H9 (cell line): Measurements from ENCODE around the gene SYT9. TPM values are rescaled to one million over a fixed set of nuclear protein-coding genes. Genes with fewer than 3 reads are reported as not detected.

Experiments used
- DNase-seq: peaks from one replicate; pipeline ENCODE4 v3.0.0-alpha.2; 2017
- H2AFZ ChIP-seq: one replicate; pipeline ENCODE4 v1.6.1; 2013; ENCODE audit warnings: mild to moderate bottlenecking, low read length, control low read depth, moderate library complexity
- H2AK5ac ChIP-seq: 2 replicates; pipeline ENCODE4 v1.6.1; 2013; ENCODE audit warnings: low read length, control low read depth, mixed read lengths; ENCODE audit not compliant: insufficient read length
- H2BK120ac ChIP-seq: one replicate; pipeline ENCODE4 v1.6.1; 2013; ENCODE audit warnings: low read depth, mild to moderate bottlenecking, low read length, control low read depth, inconsistent platforms; ENCODE audit not compliant: poor library complexity, severe bottlenecking
- H2BK12ac ChIP-seq: 2 replicates; pipeline ENCODE4 v1.6.1; 2013; ENCODE audit warnings: low read length, control low read depth, mixed read lengths, low read depth; ENCODE audit not compliant: insufficient read length
- H2BK15ac ChIP-seq: 2 replicates; pipeline ENCODE4 v1.6.1; 2013; ENCODE audit warnings: low read depth, low read length, control low read depth
- H2BK20ac ChIP-seq: one replicate; pipeline ENCODE4 v1.6.1; 2013; ENCODE audit warnings: low read depth, mild to moderate bottlenecking, low read length, control low read depth, inconsistent platforms; ENCODE audit not compliant: poor library complexity, severe bottlenecking
- H2BK5ac ChIP-seq: 2 replicates; pipeline ENCODE4 v1.6.1; 2013; ENCODE audit warnings: low read length, control low read depth, mixed read lengths; ENCODE audit not compliant: insufficient read length
- H3K14ac ChIP-seq: 2 replicates; pipeline ENCODE4 v1.6.1; 2013; ENCODE audit warnings: low read length, control low read depth; ENCODE audit not compliant: insufficient read depth
- H3K18ac ChIP-seq: 2 replicates; pipeline ENCODE4 v1.6.1; 2013; ENCODE audit warnings: low read depth, mild to moderate bottlenecking, mixed read lengths, low read length, control low read depth; ENCODE audit not compliant: insufficient read length
- H3K23ac ChIP-seq: 2 replicates; pipeline ENCODE4 v1.6.1; 2013; ENCODE audit warnings: low read length, control low read depth, mixed read lengths, low read depth; ENCODE audit not compliant: insufficient read length
- H3K23me2 ChIP-seq: 2 replicates; pipeline ENCODE4 v1.6.1; 2013; ENCODE audit warnings: low read depth, mild to moderate bottlenecking, mixed read lengths, low read length, control low read depth; ENCODE audit not compliant: insufficient read length, poor library complexity, severe bottlenecking
- H3K27ac ChIP-seq: 2 replicates; pipeline ENCODE4 v1.5.1; 2013; ENCODE audit warnings: low read length, control low read depth, mixed read lengths, low read depth; ENCODE audit not compliant: insufficient read length
- H3K27me3 ChIP-seq: 2 replicates; pipeline ENCODE4 v1.6.1; 2013; ENCODE audit warnings: low read length, control low read depth, inconsistent platforms; ENCODE audit not compliant: insufficient read depth
- H3K4ac ChIP-seq: 2 replicates; pipeline ENCODE4 v1.6.1; 2013; ENCODE audit warnings: low read depth, mild to moderate bottlenecking, control low read depth, inconsistent platforms, low read length, moderate library complexity
- H3K4me1 ChIP-seq: 2 replicates; pipeline ENCODE4 v1.6.1; 2013; ENCODE audit warnings: low read length, control low read depth, inconsistent platforms; ENCODE audit not compliant: insufficient read depth
- H3K4me2 ChIP-seq: 2 replicates; pipeline ENCODE4 v1.6.1; 2013; ENCODE audit warnings: low read length, control low read depth, mixed read lengths; ENCODE audit not compliant: insufficient read length, insufficient read depth
- H3K56ac ChIP-seq: 2 replicates; pipeline ENCODE4 v1.6.1; 2013; ENCODE audit warnings: low read depth, mild to moderate bottlenecking, mixed read lengths, low read length, control low read depth; ENCODE audit not compliant: insufficient read length
- H3K79me1 ChIP-seq: 2 replicates; pipeline ENCODE4 v1.6.1; 2013; ENCODE audit warnings: low read depth, mild to moderate bottlenecking, moderate library complexity, low read length, control low read depth, inconsistent platforms; ENCODE audit not compliant: insufficient read depth, poor library complexity, severe bottlenecking
- H3K79me2 ChIP-seq: 2 replicates; pipeline ENCODE4 v1.6.1; 2013; ENCODE audit warnings: low read length, control low read depth, inconsistent platforms; ENCODE audit not compliant: insufficient read depth
- H3K9ac ChIP-seq: 2 replicates; pipeline ENCODE4 v1.6.1; 2013; ENCODE audit warnings: low read length, control low read depth, mixed read lengths; ENCODE audit not compliant: insufficient read length; ENCODE audit errors: extremely low read depth
- H3K9me3 ChIP-seq: one replicate; pipeline ENCODE4 v1.6.1; 2013; ENCODE audit warnings: low read depth, low read length, inconsistent platforms; ENCODE audit not compliant: control insufficient read depth
- H3T11ph ChIP-seq: one replicate; pipeline ENCODE4 v1.6.1; 2013; ENCODE audit warnings: mild to moderate bottlenecking, low read length, control low read depth, inconsistent platforms
- H4K20me1 ChIP-seq: one replicate; pipeline ENCODE4 v1.6.1; 2013; ENCODE audit not compliant: control insufficient read depth, insufficient read length, insufficient read depth
- H4K5ac ChIP-seq: 2 replicates; pipeline ENCODE4 v1.6.1; 2013; ENCODE audit warnings: low read depth, mild to moderate bottlenecking, mixed read lengths, low read length, control low read depth; ENCODE audit not compliant: insufficient read length
- H4K8ac ChIP-seq: replicated peaks from 2 replicates; pipeline ENCODE4 v1.6.1; 2013; ENCODE audit warnings: low read length, control low read depth, mixed read lengths, low read depth; ENCODE audit not compliant: insufficient read length
- H4K91ac ChIP-seq: 2 replicates; pipeline ENCODE4 v1.6.1; 2013; ENCODE audit warnings: low read depth, mild to moderate bottlenecking, moderate library complexity, mixed read lengths, low read length, control low read depth; ENCODE audit not compliant: insufficient read length
- H3K27ac Mint-ChIP-seq, 3 experiments: 2 replicates in 2 of 3; 3 replicates in 1 of 3; pipeline ENCODE4 v1.8.0; 2020 to 2021; ENCODE audit warnings: mixed read lengths in 3 of 3, mild to moderate bottlenecking in 1 of 3, moderate library complexity in 1 of 3
- H3K27me3 Mint-ChIP-seq: 2 replicates; pipeline ENCODE4 v1.8.0; 2021; ENCODE audit warnings: low read depth, mild to moderate bottlenecking, moderate library complexity, mixed read lengths
- H3K36me3 Mint-ChIP-seq, 3 experiments: 2 replicates in 2 of 3; 3 replicates in 1 of 3; pipeline ENCODE4 v1.8.0; 2020 to 2021; ENCODE audit warnings: low read depth in 3 of 3, mixed read lengths in 3 of 3; ENCODE audit not compliant: insufficient read depth in 1 of 3
- H3K4me1 Mint-ChIP-seq, 2 experiments: 2 replicates each; pipeline ENCODE4 v1.8.0; 2020; ENCODE audit warnings: mixed read lengths in 2 of 2
- H3K4me3 Mint-ChIP-seq, 2 experiments: 2 replicates in 1 of 2; 3 replicates in 1 of 2; pipeline ENCODE4 v1.8.0; 2020 to 2021; ENCODE audit warnings: mild to moderate bottlenecking in 2 of 2, mixed read lengths in 2 of 2, moderate library complexity in 1 of 2
- H3K9me3 Mint-ChIP-seq, 2 experiments: 2 replicates in 1 of 2; 3 replicates in 1 of 2; pipeline ENCODE4 v1.8.0; 2020; ENCODE audit warnings: mild to moderate bottlenecking in 2 of 2, mixed read lengths in 2 of 2, moderate library complexity in 1 of 2
- WGBS: extraction: QIAGEN DNeasy Blood & Tissue Kit; methylation state at CpG from one replicate; pipeline ENCODE4 v1.1.7; 2013; ENCODE audit warnings: missing lambda C conversion rate, low lambda C conversion rate, mixed read lengths; ENCODE audit not compliant: insufficient read length; ENCODE audit errors: extremely low coverage; 5-methylcytosine and 5-hydroxymethylcytosine counted together
- total RNA-seq: library from RNA; stranded (reverse); gene quantifications from 2 replicates; pipeline ENCODE4 v1.2.1, GENCODE V29; 2021
- TF ChIP-seq, protein P1 (sequence below): fragments of 200-600 bp; sonication (generic); conservative IDR thresholded peaks from 3 replicates; pipeline ENCODE4 v1.8.0; 2021; ENCODE audit warnings: antibody characterized with exemption, mild to moderate bottlenecking

SYT9 gene
- total RNA-seq, 1 experiment from 2014 or later, result 0.63 TPM

DNA sequence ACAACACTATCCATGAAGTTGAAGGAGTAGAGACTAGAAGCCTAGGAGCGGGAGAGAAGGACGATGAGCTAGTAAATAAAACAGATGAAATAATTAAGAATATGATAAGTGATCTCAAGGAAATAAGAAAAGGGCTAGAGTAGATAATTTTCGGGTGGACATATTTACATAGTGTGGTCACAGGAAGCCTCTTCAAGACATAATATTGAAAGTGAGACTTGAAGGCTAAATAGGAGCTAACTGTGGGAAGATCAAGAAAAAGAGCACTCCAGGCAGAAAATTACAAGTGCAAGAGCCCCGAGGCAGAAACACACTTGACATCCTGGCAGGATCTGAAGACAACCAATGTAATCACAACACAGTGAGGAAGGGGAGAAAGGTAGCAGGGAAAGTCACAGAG, 250.2 kb downstream of the SYT9 start:
- Histone ChIP-seq H3K4ac (no peak overlapping the region), H3K9ac (no peak overlapping the region), H3K4me1 (no peaks in the 10 kb centered on the region), H3K9me3 (no peaks in the 10 kb centered on the region), H2BK15ac (no peak overlapping the region), H2BK12ac (no peak overlapping the region), H3K23ac (no peak overlapping the region), H3K79me2 (no peaks in the 10 kb centered on the region), H2BK120ac (no peak overlapping the region), H4K8ac (no peak overlapping the region), H3K27me3 (no peaks in the 10 kb centered on the region), H3K23me2 (no peaks in the 10 kb centered on the region), H2AK5ac (no peak overlapping the region), H4K5ac (no peak overlapping the region), H3K27ac (no peak overlapping the region), H2BK5ac (no peak overlapping the region), H3K4me2 (no peak overlapping the region), H3K79me1 (no peaks in the 10 kb centered on the region), H3T11ph (no peak overlapping the region), H3K56ac (no peak overlapping the region), H3K18ac (no peak overlapping the region), H2BK20ac (no peak overlapping the region), H2AFZ (no peak overlapping the region), H4K20me1 (no peaks in the 10 kb centered on the region), H3K14ac (no peak overlapping the region), H4K91ac (no peak overlapping the region)
- TF ChIP-seq, protein P1, sequence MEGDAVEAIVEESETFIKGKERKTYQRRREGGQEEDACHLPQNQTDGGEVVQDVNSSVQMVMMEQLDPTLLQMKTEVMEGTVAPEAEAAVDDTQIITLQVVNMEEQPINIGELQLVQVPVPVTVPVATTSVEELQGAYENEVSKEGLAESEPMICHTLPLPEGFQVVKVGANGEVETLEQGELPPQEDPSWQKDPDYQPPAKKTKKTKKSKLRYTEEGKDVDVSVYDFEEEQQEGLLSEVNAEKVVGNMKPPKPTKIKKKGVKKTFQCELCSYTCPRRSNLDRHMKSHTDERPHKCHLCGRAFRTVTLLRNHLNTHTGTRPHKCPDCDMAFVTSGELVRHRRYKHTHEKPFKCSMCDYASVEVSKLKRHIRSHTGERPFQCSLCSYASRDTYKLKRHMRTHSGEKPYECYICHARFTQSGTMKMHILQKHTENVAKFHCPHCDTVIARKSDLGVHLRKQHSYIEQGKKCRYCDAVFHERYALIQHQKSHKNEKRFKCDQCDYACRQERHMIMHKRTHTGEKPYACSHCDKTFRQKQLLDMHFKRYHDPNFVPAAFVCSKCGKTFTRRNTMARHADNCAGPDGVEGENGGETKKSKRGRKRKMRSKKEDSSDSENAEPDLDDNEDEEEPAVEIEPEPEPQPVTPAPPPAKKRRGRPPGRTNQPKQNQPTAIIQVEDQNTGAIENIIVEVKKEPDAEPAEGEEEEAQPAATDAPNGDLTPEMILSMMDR, result no peak
- Mint-ChIP-seq H3K9me3 (no peaks in the 10 kb centered on the region), H3K27me3 (peaks cover 4% of the 10 kb centered on the region; the same call in 1 of the 2 replicates), H3K4me1 (peaks cover 7 to 8% of the 10 kb centered on the region in 2 experiments), H3K36me3 (no peaks in the 10 kb centered on the region), H3K4me3 (no peak overlapping the region), H3K27ac (no peak overlapping the region)
- no CpG with 5 or more reads among the region's 4 CpGs for WGBS
- DNase-seq, result no peak
